H1 (cell line): Measurements from ENCODE around the gene TFF1. TPM values are rescaled to one million over a fixed set of nuclear protein-coding genes. Genes with fewer than 3 reads are reported as not detected.

Experiments
- BCL11A ChIP-seq, 2 experiments: IDR thresholded peaks; one replicate each; pipeline ENCODE4 v1.6.1; 2011; ENCODE audit warnings: low read depth in 2 of 2, low read length in 2 of 2, mild to moderate bottlenecking in 2 of 2
- CEBPB ChIP-seq: IDR thresholded peaks from 2 replicates; pipeline ENCODE4 v1.6.1; 2012; ENCODE audit warnings: low read depth, low read length
- EGR1 ChIP-seq: IDR thresholded peaks from 2 replicates; pipeline ENCODE4 v1.6.1; 2011; ENCODE audit warnings: low read depth, low read length, borderline replicate concordance
- FOSL1 ChIP-seq: IDR thresholded peaks from 2 replicates; pipeline ENCODE4 v1.6.1; 2011; ENCODE audit warnings: mild to moderate bottlenecking, low read depth, low read length, moderate library complexity; ENCODE audit not compliant: insufficient read depth
- HDAC2 ChIP-seq, 2 experiments: fragments of 300-600 bp in 1 of 2; sonication (generic) in 1 of 2; IDR thresholded peaks; 2 replicates each; pipeline ENCODE4 v1.6.1; 2011 to 2012; ENCODE audit warnings: low read depth in 2 of 2, low read length in 2 of 2, mild to moderate bottlenecking in 2 of 2, moderate library complexity in 2 of 2, borderline replicate concordance in 1 of 2, inconsistent platforms in 1 of 2
- KDM4A ChIP-seq: IDR thresholded peaks from one replicate; pipeline ENCODE4 v1.7.1; 2012; ENCODE audit warnings: low read depth, mild to moderate bottlenecking, moderate library complexity, low read length, inconsistent platforms; ENCODE audit not compliant: severe bottlenecking
- MAFK ChIP-seq: IDR thresholded peaks from 2 replicates; pipeline ENCODE4 v1.6.1; 2012; ENCODE audit warnings: low read depth, mild to moderate bottlenecking, improper control_type of control experiment, low read length
- RFX5 ChIP-seq: IDR thresholded peaks from 2 replicates; pipeline ENCODE4 v1.6.1; 2011; ENCODE audit warnings: low read depth, low read length, improper control_type of control experiment, borderline replicate concordance
- polyA plus RNA-seq, 7 experiments: library from polyadenylated mRNA; depleted of rRNA in 3 of 7; stranded (reverse) in 5 of 7; unstranded in 2 of 7; fragments of >200 nt in 5 of 7; fragments of 200-250 nt in 2 of 7; gene quantifications; 1 replicate in 5 of 7; 2 replicates in 1 of 7; 4 replicates in 1 of 7; pipeline versions ENCODE4 v1.2.1 to v1.2.3, GENCODE V29; 2011 to 2013; ENCODE audit warnings: missing spikeins in 2 of 7, mixed read lengths in 2 of 7
- total RNA-seq: library from RNA; stranded (reverse); fragmentation: NEBNext Ultra II Directional; extraction: Animal tissue kit (Norgen Biotek cat#: 25700); gene quantifications from 2 replicates; pipeline ENCODE4 v1.2.1, GENCODE V29; 2021
- TF ChIP-seq, protein P1 (sequence below): fragments of 300-600 bp; sonication (generic); IDR thresholded peaks from 2 replicates; pipeline ENCODE4 v1.7.1; 2012; ENCODE audit warnings: low read length, moderate library complexity, mild to moderate bottlenecking, inconsistent platforms; ENCODE audit not compliant: insufficient replicate concordance
- TF ChIP-seq, protein P2 (sequence below): IDR thresholded peaks from 2 replicates; pipeline ENCODE4 v1.6.1; 2012; ENCODE audit warnings: inconsistent platforms

TFF1 gene
- total and polyA plus RNA-seq, 2 of the 8 experiments (the other 6 are each of a cell fraction or from before 2014, with no cell fraction given), result not detected

DNA sequence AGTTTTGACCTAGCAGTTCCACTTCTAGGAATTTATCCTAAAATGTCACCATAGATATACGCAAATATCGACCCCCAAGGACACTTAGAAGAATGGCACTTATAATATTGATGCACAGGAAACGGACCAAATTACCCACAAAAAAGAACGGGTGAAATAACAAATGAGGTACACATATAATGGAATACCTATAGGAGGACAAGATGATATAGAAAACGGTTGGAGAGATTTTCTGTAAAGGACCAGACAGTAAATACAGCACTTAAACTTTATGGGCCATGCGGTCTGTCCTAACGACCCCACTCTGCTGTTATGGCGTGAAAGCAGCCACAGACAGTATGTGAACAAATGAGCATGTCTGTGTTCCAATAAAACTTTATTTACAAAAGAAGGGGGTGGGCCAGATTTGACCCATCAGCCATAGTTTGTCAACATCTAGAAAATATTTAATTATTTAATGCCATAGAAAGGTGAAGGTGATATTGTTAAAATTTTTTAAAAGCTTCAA is 27.2 kb upstream of the TFF1 start (continued):
- TF ChIP-seq, protein P1, sequence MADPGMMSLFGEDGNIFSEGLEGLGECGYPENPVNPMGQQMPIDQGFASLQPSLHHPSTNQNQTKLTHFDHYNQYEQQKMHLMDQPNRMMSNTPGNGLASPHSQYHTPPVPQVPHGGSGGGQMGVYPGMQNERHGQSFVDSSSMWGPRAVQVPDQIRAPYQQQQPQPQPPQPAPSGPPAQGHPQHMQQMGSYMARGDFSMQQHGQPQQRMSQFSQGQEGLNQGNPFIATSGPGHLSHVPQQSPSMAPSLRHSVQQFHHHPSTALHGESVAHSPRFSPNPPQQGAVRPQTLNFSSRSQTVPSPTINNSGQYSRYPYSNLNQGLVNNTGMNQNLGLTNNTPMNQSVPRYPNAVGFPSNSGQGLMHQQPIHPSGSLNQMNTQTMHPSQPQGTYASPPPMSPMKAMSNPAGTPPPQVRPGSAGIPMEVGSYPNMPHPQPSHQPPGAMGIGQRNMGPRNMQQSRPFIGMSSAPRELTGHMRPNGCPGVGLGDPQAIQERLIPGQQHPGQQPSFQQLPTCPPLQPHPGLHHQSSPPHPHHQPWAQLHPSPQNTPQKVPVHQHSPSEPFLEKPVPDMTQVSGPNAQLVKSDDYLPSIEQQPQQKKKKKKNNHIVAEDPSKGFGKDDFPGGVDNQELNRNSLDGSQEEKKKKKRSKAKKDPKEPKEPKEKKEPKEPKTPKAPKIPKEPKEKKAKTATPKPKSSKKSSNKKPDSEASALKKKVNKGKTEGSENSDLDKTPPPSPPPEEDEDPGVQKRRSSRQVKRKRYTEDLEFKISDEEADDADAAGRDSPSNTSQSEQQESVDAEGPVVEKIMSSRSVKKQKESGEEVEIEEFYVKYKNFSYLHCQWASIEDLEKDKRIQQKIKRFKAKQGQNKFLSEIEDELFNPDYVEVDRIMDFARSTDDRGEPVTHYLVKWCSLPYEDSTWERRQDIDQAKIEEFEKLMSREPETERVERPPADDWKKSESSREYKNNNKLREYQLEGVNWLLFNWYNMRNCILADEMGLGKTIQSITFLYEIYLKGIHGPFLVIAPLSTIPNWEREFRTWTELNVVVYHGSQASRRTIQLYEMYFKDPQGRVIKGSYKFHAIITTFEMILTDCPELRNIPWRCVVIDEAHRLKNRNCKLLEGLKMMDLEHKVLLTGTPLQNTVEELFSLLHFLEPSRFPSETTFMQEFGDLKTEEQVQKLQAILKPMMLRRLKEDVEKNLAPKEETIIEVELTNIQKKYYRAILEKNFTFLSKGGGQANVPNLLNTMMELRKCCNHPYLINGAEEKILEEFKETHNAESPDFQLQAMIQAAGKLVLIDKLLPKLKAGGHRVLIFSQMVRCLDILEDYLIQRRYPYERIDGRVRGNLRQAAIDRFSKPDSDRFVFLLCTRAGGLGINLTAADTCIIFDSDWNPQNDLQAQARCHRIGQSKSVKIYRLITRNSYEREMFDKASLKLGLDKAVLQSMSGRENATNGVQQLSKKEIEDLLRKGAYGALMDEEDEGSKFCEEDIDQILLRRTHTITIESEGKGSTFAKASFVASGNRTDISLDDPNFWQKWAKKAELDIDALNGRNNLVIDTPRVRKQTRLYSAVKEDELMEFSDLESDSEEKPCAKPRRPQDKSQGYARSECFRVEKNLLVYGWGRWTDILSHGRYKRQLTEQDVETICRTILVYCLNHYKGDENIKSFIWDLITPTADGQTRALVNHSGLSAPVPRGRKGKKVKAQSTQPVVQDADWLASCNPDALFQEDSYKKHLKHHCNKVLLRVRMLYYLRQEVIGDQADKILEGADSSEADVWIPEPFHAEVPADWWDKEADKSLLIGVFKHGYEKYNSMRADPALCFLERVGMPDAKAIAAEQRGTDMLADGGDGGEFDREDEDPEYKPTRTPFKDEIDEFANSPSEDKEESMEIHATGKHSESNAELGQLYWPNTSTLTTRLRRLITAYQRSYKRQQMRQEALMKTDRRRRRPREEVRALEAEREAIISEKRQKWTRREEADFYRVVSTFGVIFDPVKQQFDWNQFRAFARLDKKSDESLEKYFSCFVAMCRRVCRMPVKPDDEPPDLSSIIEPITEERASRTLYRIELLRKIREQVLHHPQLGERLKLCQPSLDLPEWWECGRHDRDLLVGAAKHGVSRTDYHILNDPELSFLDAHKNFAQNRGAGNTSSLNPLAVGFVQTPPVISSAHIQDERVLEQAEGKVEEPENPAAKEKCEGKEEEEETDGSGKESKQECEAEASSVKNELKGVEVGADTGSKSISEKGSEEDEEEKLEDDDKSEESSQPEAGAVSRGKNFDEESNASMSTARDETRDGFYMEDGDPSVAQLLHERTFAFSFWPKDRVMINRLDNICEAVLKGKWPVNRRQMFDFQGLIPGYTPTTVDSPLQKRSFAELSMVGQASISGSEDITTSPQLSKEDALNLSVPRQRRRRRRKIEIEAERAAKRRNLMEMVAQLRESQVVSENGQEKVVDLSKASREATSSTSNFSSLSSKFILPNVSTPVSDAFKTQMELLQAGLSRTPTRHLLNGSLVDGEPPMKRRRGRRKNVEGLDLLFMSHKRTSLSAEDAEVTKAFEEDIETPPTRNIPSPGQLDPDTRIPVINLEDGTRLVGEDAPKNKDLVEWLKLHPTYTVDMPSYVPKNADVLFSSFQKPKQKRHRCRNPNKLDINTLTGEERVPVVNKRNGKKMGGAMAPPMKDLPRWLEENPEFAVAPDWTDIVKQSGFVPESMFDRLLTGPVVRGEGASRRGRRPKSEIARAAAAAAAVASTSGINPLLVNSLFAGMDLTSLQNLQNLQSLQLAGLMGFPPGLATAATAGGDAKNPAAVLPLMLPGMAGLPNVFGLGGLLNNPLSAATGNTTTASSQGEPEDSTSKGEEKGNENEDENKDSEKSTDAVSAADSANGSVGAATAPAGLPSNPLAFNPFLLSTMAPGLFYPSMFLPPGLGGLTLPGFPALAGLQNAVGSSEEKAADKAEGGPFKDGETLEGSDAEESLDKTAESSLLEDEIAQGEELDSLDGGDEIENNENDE, result no peak
- no peak for TF ChIP-seq KDM4A
- TF ChIP-seq EGR1, result no peak
- no peak for TF ChIP-seq MAFK
- TF ChIP-seq RFX5, result no peak
- TF ChIP-seq CEBPB, result no peak
- TF ChIP-seq HDAC2 (IDR thresholded peaks at IDR 0.05; ENCODE audit: borderline replicate concordance in 1 of 2, low read depth in 2 of 2, low read length in 2 of 2), result no peak
- TF ChIP-seq, protein P2, sequence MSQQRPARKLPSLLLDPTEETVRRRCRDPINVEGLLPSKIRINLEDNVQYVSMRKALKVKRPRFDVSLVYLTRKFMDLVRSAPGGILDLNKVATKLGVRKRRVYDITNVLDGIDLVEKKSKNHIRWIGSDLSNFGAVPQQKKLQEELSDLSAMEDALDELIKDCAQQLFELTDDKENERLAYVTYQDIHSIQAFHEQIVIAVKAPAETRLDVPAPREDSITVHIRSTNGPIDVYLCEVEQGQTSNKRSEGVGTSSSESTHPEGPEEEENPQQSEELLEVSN, result no peak
- TF ChIP-seq FOSL1, result no peak
- TF ChIP-seq BCL11A (IDR thresholded peaks at IDR 0.05; ENCODE audit: low read depth in 2 of 2, low read length in 2 of 2), result no peak
